ENCODE data around the gene NGF.

GRCh38 chr1:115351143-115351542, 13.1 kb upstream of the NGF start:
- TF ChIP-seq CTCF (IDR thresholded peaks at IDR 0.05) (no peak), POLR2A (IDR thresholded peaks at IDR 0.05) (no peak)

Measured in adrenal gland (tissue), 5 donors.